Measurements from ENCODE around the gene STXBP1.

STXBP1 gene

DNA sequence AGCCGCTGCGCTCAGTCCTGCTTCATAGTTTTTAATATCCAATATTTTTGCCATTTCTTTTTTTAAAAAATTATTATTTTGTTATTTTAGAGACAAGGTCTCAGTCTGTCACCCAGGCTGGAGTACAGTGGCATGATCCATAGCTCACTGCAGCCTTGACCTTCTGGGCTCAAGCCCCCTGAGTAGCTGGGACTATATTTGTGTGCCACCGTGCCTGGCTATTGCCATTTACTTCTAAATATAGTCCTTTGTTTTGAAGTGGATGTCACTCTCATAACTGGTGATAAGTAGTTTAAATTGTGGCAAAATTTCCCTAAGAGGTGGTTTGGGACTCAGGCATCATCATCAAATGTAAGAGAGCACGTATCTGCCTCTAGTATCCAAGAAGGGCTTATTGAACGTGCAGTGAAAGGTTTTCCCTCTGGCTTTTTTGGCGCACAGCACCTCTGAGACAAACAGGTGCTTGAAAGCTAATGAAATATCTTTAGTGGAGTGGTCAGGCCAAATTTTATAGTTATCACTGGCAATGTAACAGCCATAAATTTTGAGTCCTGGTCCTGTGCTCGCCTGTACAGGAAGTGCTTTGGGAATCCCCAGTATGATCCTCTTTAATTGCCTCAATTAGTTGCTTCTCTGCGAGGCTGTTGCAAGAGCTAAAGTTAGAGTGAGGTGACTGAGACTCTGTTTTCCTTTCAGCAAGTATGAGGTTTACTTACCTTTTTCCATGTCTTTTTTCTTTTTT, 14.8 kb downstream of the STXBP1 start:
- DNase-seq: no peak

DNA sequence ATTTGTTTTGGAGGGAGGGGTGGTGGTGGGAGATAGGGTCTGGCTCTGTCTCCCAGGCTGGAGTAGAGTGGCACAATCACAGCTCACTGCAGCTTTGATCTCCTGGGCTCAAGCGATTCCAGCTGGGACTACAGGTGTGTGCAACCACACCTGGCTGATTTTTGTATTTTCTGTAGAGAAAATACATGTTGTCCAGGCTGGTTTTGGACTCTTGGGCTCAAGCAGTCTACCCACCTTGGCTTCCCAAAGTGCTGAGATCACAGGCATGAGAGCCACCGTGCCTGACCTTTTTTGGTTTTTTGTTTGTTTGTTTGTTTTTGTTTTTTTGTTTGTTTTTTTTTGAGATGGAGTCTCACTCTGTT, 15.4 kb downstream of the STXBP1 start:
- no peak for DNase-seq

DNA sequence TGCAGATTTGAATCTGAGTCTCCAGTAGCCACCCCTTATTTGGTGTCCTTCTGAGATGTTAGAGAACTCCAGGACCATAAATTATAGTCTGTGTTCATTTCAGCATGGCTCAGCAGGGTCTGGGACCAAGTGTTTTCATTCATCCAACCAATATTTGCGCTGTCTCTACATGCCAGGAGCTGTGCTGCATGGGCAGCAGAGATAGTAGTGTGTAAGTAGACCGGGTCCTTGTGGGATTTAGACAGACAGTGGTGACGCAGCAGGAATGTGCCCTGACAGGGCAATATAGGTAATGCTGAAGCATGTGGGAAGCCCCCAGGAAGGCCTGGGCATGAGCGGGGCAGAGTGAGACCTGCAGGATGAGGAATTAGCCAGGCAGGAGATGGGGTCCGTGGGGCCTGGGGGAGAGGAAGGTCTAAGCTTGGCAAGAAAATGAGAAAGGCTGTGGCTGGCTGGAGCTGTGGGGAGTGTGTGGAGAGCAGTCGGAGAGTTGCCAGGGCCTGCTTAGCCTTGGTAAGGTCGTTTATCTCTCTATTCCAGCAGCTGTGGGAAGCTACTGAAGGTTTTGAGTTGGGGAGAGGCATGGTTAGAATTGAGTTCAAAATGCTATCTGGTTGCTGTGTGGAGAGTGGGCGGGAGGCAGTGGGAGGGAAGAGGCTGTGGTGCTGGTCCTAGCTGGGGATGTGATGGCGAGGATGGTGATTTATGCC, 16.8 kb downstream of the STXBP1 start:
- DNase-seq: no peak

DNA sequence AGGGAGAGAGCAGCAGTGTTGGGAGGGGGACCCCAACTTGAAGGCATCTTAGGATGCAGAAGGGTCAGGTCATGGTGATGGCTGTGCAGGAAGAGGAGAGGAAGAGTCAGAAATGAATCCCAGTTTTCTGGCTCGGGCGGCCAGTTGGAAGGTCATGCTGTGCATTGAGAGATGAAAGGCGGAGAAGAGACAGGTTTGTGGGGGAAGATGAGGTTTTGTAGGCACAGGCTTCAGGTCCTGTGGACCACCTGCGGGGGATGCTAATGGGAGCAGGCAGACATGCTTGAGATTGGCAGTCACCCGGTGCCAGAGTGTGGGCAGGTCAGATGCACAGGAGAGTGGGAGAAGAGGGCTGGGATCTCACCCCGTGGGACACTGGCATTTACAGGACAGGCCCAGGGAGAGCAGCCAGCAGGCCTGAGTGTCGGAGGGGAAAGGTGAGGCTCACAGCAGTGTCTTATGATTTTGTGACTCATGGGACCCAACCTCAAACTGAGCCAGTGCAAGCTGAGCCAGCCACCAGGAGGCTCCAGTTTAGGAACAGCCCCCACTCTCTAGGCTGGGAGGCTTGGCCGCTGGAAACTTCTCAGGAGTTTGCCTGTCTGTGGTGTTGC, 17.5 kb downstream of the STXBP1 start:
- DNase-seq: no peak

DNA sequence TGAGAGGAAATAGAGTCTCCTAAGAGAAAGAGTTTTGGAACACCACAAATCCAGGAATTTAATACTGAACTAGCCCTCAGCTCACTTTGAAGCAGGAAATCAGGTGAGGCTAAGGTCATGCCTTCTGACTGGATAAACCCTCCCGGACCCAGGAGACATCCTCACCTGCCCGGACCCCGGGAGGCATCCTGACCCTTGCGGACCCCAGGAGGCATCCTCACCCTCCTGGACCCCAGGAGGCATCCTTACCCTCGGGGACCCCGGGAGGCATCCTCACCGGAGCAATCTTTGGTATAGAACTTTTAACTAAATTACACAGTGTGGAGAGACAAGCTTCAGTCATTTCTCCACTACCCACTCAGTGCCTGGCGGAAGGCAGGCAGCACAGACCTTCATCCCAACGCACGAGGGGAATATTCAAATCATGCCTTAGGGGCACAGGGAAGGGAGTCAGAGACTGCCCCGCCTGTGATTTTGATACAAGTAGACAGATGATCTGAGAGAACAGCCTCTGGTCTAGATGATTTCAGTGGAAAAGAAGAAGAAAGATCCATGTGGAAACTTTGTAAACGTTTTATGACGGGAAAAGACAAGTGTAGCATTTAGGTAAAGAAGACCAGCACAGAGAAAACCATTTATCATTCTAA, 21.3 kb downstream of the STXBP1 start:
- no peak for DNase-seq

DNA sequence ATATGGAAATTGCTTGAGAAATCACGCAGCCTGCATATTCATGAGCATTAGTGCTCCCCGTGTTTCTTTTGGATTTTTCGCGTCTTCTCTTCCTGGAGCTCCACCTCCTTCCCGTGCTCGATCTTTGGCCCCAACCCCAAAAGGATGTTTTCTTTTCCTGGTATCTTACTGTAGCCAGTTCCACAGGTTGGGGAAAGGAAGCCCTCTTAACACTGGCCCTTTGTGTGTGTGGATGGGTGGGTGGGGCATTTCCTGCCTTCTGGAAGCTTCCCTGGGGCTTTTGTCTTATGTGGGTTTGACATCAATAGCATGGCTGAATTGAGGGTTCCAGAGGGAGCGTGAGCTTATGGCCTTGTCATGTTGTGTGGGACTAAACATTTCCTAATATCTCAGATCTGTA, 21.9 kb downstream of the STXBP1 start:
- no peak for DNase-seq

DNA sequence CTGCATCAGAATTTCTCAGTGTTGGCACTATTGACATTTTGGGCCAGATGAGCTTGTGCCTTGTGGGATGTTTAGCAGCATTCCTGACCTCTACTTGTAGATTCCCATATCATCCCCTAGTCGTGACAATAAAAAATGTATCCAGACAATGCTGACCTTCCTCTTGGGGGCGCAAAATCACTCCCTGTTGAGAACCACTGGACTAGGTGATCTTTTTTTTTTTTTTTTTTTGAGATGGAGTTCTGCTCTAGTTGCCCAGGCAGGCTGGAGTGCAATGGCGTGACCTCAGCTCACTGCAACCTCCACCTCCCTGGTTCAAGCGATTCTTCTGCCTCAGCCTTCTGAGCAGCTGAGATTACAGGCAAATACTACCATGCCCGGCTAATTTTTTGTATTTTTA, 22.6 kb downstream of the STXBP1 start:
- no peak for DNase-seq

DNA sequence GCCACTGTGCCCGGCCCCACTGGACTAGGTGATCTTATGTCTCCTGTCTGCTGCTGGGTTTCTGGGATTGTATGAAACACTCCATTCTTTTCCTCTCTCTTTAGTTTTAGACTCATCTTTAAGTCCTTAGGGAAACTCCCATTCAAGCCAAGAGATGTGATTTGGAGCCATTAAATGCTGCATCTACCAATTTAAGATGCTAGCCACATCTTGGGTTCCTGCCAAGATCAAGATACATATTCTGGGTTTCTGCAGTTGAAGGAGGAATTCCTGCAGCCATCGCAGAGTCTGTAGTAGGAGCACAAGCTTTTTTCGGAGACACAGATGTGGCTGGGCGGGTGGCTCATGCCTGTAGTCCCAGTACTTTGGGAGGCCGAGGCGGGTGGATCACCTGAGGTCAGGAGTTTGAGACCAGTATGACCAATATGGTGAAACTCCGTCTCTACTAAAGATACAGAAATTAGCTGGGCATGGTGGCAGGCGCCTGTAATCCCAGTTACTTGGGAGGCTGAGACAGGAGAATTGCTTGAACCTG, 23.2 kb downstream of the STXBP1 start:
- DNase-seq: no peak

DNA sequence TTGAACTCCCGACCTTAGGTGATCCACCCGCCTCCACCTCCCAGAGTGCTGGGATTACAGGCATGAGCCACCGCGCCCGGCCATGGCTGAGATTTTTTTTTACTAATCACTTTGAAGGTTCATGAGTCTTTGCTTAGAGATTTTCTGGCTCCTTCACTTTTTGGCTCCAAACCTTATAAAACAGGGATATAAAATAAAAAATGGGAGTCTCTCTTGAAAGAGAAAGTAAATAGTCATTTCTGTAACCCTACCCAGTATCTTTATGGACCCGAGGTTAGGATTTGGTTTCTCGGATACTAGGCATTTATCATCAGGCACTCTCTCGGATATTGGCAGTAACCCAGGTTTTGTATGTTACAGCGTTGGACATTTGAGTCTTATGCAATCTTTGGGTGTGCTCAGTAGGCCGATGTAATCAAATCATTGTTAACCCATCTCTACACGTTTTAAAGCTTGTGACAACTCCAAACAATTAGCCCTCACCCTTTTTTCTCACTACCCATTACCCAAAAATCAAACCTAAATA, 25.3 kb downstream of the STXBP1 start:
- no peak for DNase-seq

DNA sequence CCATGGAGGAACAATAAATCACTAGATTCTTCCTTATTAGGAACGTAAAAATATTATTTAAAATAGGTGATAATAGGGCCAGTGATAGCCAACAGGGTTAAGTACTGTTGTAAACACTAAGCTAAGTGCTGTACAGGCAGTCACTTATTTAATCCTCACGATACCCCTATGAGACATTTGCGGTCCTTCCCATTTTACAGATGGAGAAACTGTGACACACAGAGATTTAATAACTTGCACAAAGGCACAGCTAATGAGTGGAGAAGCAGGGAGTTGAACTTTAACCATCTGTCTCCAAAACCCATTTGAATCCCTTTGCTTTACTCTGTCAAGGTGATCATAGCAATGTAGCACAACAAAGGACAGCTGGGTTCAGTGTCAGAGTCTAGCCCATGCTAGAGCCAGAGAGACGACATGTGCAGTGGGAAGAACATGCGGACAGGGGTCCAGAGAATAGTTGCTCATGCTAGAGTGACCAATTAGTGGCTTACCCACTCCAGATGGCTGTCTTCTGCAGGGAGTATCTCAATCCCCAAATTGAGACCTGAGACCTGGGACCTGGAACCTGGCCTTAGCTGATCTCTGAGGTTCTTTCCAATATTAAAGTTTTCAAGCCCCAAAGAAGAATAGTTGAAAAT, 28.9 kb downstream of the STXBP1 start:
- DNase-seq: no peak

DNA sequence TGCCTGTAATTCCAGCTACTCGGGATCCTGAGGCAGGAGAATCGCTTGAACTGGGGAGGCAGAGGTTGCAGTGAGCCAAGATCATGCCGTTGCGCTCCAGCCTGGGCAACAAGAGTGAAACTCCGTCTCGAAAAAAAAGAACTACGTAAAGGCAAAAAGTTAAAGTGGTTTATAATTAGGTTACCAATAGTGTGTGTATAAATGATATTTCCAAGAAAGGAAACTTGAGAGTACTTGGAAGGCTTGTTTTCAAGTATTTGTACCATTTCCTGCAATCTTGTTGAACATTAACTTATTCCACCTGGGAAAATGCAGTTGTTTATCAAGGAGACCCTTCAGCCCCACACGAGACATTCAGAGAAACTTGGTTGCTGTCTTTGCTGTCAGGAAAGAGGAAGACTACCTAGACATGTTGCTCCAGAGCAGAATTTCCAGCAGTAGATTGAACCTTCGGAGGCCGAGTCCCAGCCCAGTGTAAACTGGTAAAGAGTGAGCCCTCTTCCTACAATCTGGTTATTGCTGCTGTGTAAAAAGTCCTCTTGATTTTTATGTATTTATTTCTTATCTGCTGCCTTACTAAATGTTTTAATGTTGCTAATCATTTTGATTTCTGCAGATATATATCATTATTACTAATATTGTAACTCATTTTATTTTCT, 30.1 kb downstream of the STXBP1 start:
- no peak for DNase-seq

DNA sequence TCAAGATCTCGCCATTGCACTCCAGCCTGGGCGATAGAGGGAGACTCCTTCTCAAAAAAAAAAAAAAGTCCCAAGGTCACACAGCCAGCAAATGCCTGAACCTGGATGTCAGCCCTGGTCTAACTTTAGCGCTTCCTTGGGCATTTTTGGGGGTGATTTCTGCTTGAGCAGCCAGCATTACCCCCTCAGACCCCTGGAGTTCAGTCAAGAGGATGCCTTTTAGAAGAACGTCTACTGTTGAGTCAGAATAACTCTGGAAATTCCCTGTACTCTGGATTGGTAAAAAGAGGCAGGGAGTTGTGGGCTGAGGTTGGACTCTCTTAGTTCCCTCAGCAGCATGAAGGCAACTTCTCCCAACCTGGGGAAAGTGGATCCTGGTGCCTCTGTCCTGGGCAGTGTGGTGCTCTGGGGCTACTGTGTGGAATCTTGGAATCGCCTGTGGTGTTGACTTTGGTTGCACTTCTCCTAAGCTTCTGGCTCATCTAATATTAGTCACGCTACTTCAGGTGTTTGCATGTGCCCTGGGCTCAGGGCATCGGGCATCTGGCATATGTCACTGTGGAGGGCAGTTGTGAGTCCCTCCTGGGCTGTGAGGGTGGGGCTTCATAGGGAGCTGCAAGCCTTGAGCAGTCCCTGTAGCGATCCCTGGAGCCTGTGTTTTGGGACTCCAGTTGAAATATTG, 32.2 kb downstream of the STXBP1 start:
- DNase-seq: no peak

DNA sequence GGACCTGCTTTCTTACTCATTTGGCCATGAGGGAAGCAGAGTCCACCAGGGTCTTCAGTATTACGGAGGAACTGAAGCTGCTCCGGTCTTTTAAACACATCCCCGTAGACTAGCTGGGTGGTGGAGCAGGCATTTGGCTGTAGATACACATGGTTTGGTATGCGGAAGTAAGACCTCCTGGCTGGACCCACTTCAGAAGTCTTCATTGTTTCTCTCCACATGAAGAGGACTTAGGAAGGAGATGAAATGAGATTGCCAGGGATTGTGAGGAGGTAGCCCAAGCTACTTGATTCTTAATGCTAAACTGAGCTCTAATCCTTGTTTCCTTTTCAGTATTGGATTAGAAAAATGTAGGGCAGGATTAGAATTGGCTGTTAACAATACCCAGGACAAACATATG, 32.9 kb downstream of the STXBP1 start:
- DNase-seq: no peak

DNA sequence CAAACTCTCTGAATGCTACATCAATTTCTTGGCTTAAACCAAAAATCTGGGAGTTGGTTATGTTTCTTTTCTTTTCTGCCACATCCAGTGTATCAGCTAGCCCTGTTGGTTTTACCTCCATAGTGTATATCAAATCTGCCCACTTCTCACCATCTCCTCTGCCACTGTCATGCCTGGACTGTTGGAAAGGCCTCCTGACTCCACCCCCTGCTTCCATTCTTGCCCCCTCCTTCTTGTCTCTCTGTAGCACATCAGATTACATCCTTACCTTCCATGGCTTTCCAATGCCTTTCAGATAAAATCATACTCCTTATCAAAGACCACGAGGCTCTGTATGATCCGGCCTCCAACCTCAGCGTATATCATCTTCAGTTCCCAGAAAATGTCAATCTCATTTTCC, 35.4 kb downstream of the STXBP1 start:
- DNase-seq: no peak

DNA sequence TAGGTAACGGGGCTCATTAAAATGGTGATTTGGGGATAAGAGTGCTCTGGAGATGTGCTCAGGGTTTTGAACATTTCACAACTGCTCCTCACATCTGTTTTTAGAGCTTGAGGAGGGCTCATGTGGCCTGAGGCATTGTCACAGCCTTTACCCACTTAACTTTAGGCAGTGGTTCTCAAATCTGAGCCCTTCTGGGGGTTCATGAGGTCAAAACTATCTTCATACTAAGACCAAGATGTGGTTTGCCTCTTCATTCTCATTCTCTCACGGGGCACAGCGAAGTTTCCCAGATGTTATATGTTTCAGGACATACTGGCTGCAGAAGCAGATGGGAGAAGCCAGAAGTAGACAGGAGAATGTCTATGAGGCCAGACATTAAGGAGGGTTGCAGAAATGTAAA, 38.4 kb downstream of the STXBP1 start:
- no peak for DNase-seq

DNA sequence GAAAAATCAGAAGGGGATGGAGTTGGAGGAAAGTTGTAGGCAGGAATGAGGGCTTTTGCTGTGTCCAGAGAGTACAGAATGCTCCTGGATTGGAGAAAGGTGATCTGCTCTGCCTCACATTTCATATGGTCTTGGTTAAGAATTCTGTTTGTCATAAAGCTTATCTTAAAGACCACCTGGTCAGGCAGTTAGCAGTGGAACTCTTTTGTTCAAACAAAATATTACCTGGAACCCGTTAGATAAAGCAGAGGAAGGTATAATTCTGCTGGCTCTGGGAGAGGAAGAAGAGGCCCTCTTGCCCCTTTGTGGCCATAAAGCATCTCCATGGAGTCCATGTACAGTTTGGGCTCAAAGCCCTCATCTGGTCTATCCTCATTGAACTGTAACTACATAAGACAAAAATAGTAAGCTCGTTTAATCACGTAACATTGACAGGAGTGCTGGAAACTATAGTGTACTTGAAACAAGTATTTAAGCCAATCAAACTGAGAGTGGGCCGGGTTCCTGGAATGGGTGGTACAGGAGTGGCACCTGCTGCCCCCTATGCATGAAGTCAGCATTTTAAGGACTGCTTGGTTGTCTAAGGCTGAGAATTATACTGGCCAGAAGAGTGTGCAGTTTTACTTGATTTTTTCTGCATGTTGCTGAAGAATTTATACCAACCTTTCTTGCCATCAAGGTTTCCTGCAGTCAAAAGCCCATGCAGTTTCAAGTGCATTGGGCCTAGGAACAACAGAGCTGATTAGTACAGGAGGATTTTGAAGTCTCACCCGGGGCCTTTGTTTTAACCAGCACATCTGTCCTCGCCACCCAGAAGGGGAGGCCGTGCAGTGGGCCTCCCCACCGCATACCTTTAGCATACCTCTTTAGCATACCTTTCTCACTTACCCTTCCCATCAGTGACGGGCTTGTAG, 39.9 kb downstream of the STXBP1 start:
- no peak for DNase-seq

DNA sequence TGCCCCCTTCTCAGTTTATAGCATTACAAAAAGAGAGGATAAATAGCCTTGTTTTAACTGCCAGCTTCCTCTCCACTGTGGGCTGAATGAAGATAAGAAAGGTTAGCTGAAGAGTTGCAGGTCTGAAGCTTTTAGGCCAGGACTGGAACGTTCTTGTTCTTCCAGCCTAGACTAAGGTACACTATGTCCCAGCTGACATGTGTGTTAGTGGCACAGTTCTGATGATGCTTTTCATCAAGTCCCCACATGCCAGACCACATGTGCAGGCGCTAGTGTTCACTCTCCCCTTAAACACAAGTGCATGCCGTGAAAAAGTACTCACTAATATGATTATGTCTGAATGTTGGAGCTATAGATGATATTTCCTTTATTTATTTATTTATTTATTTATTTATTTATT, 40.7 kb downstream of the STXBP1 start:
- DNase-seq: no peak

DNA sequence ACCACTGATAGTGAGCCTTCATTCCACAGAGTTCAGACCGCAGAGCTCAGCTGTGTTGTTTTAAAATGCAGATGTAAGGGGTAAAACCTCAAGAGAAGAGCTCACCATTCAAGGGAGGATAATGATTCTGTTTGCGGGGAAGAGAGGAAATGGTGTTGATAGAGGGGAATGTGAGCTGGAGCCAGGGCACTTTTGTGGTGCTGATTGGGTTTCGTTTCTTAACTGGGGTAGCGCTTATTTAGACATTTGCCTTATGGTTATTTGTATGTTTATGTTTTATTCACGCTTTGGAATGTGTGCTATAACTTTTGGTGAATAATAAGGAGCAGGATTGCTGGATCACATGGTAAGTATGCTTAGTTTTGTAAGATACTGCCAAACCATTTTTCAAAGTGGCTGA, 42.5 kb downstream of the STXBP1 start:
- DNase-seq: no peak

DNA sequence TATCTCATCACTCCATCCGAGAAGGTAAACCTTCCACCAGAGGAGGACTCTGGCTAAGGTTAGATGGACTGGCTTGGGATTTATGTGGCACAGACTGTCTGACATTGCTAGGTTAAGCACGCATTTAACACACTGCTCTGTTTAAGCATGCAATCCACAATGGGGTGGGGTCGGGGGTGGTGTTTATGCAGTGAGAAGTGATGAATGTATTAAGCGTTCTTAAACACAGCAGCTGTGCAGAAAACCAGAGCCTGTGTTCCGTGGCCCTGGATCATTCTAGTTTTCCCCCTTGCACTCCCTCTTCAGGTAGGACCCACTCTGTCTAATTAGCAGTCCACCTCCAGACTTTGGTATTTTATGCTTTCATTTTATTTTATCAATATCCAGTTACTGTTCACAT, 46.4 kb downstream of the STXBP1 start:
- DNase-seq: no peak

DNA sequence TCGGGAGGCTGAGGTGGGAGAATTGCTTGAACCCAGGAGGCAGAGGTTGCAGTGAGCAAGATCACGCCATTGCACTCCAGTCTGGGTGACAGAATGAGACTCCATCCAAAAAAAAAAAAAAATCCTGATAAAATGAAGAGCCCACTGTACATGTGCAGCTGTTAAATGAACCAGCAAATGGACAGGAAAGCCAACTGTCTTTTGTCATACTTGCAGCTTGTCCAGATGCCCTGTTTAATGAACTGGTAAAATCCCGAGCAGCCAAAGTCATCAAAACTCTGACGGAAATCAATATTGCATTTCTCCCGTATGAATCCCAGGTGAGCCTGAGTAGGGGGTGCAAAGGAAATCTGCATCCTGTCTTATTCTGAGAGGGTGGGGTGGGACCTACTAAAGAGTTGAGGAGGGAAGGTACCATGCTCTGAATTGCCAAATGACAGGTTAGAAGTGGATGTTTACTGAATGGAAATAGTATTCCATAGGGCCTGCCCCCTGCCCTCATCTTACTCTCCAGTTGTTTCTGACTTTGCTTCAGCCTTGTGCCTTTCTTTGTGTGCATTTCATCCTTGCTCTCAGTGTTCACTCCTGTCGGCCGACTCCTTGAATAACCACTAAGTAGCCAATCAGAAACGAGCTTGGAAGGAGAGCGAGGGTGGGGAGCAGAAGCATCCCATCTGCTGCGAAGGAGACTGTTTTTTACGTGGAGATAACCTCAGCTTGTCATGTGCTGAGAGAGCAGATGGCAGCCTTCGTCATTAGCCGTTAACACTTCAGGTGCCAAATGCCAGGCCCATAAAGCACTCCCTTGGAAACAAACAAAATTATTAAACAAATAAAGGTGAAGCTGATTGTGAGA, 49.0 kb downstream of the STXBP1 start:
- no peak for DNase-seq
